GM12865 (cell line): Measurements from ENCODE around the gene NAPB.

ENCODE experiments used
- DNase-seq: peaks from one replicate; pipeline ENCODE4 v3.0.0; 2010; ENCODE audit warnings: low read depth
- H3K4me3 ChIP-seq: 2 replicates; pipeline ENCODE4 v1.5.1; 2011; ENCODE audit warnings: mild to moderate bottlenecking, low read depth, low read length, control low read depth
- TF ChIP-seq, protein P1 (sequence below): IDR thresholded peaks from 2 replicates; pipeline ENCODE4 v1.5.1; 2011; ENCODE audit warnings: low read length, control low read depth, low read depth, inconsistent platforms; ENCODE audit not compliant: insufficient read depth; ENCODE audit errors: missing control alignments

Gene NAPB

DNA sequence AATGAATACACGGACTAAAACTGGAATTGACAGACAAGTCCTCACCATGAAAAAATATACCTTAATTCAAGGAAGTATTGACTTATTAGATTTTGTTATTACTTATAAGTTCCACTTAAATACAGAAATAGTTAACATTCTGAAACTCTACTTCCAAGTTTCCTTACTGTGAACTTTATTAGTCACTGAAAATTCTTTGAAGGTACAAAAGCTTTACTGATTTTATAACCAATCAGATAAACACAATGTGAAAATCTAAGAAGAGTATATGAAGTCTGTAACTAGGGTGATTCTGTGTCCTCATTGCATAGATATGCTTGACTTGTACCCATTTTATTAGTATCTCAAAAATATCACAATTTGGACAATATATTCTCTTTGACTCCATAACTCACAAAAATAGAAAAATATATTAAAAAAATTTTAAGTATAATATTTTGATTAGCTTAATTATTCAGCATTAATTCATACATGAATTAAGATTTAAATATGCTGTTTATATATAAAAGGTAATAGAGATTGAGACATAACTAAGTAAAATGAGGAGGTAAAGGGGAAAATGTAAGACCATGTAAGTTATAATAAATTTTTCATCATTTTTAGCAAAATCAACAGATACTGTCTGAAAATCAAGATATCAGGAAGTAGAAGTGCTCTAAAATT is 6.6 kb downstream of the NAPB start:
- DNase-seq = no peak
- H3K4me3 ChIP-seq = no peak overlapping the region
- TF ChIP-seq, protein P1, sequence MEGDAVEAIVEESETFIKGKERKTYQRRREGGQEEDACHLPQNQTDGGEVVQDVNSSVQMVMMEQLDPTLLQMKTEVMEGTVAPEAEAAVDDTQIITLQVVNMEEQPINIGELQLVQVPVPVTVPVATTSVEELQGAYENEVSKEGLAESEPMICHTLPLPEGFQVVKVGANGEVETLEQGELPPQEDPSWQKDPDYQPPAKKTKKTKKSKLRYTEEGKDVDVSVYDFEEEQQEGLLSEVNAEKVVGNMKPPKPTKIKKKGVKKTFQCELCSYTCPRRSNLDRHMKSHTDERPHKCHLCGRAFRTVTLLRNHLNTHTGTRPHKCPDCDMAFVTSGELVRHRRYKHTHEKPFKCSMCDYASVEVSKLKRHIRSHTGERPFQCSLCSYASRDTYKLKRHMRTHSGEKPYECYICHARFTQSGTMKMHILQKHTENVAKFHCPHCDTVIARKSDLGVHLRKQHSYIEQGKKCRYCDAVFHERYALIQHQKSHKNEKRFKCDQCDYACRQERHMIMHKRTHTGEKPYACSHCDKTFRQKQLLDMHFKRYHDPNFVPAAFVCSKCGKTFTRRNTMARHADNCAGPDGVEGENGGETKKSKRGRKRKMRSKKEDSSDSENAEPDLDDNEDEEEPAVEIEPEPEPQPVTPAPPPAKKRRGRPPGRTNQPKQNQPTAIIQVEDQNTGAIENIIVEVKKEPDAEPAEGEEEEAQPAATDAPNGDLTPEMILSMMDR = no peak

DNA sequence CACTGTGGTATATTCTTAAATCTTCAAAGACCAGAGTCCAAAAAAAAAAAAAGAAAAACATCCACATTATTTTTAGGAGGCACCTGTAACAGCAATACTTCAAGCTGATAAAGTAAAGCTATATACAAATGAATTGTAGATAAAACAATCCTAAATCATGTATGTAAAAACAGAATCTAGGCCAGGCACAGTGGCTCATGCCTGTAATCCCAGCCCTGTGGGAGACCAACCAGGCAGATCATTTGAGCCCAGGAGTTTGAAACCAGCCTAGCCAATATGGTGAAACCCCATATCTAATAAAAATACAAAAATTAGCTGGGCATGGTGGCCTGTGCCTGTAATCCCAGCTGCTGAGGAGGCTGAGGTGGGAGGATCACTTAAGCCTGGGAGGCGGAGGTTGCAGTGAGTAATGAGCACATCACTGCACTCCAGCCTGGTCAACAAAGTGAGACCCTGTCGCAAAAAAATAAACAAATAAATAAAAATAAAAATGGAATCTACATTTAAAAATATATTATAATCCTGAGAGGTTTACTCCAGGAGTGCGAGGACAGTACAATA is 7.3 kb downstream of the NAPB start:
- no peak for DNase-seq
- TF ChIP-seq, protein P1 = no peak
- no peak overlapping the region for H3K4me3 ChIP-seq

DNA sequence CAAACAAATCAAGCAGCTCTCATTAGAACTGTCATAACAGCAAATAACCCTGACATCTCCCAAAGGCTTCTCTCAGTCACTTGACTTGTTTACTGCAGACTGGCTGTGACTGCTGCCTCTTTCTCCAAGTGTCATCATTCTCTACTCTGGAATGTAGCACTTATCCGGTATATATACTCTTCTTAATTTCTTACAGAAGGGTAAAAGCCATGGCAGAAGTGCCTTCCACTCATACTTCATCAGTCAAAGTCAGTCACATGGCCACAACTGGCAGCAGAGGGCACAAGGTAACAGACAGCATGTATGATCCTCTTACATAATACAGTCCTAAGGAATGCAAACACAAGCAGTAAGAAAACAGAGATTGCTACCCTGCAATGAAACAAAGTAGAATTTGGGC is 9.3 kb downstream of the NAPB start:
- H3K4me3 ChIP-seq = no peak overlapping the region
- TF ChIP-seq, protein P1 = no peak
- no peak for DNase-seq

DNA sequence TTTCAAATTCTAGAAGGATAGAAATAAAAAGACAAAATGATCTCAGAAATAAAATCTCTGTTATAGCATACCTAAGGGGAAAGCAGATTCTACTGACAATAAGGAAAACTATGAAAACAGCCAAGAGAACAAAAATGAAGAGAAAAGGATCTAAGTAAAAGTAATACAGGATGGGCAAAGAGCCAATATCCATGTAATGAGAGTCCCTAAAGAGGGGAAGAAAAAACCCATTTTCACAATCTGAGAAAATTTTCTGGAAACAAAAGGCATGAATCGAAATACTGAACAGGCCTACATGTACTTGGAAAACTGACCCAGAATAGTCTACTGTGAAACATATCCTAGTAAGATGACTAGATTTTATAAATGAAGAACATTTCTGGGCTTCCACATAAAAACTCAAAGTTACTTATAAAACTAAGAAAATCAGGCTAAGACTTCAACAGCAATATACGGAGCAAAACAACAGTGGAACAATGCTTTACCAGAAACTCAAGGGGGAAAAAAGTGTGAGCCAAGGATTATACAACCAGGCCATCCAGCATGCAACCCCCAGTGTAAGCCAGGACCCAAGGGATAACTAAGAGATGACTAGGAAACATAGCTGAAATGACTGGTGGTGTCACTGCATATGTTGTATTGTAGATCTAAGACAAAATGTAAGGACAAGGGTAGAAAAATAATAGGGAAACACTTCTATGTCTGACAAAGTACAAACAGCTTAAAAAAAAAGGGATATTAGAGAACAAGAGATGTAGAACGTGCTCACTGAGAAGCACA is 10.2 kb downstream of the NAPB start:
- TF ChIP-seq, protein P1 = no peak
- no peak for DNase-seq
- no peak overlapping the region for H3K4me3 ChIP-seq

DNA sequence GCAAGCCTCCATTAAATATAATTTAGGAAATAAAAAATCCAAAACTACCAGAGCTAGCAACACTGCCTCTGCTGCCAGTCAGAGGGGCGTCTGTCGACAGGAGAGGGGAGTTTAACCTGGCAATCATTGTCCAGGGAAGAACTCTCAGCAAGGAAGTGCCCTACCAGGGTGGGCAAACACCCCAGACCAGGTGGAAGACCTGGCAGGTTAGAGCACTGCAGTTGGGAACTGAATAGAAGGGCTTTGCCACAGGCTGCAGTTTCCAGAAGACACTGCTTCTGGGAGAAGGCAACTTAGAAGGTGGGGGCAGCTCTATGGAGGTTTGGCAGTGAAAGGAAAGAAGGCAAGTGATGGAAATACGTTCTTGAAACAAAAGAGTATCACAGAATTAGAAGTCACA is 11.5 kb downstream of the NAPB start:
- TF ChIP-seq, protein P1 = no peak
- no peak for DNase-seq
- H3K4me3 ChIP-seq = no peak overlapping the region

DNA sequence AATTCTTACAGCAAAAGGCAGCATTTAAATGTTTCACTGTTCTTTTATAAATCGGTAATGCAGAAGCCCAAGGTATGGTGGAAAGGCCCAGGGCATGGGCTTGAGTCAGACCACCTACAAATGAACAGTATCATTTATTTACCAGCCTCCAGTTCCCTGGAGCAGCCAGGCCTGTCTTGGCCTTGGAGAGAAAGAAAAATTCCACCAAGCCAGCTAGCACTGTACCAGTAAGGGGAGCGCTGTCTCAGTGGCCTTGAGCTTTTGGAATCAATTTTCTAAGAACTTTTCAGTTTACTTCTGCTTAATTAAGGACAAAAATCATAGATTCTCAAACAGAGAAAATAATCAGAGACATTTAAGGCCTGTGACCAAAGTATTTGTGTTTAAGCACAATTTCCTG is 12.3 kb downstream of the NAPB start:
- TF ChIP-seq, protein P1 = no peak
- DNase-seq = no peak
- no peak overlapping the region for H3K4me3 ChIP-seq
